OCI-LY1 (cell line): ENCODE results near the gene NCKAP5L.

Source experiments
- CTCF ChIP-seq: fragments of 200-600 bp; sonication (generic), shearing (Covaris generic); IDR thresholded peaks from 2 replicates; pipeline ENCODE4 v1.5.1; 2017; ENCODE audit warnings: mild to moderate bottlenecking, antibody characterized with exemption, low read length, moderate library complexity, mixed read lengths
- EZH2 ChIP-seq: fragments of 200-600 bp; sonication (generic), shearing (Covaris generic); IDR thresholded peaks from 2 replicates; pipeline ENCODE4 v1.8.0; 2017; ENCODE audit warnings: borderline replicate concordance, mixed run types, mild to moderate bottlenecking, antibody characterized with exemption, low read length, moderate library complexity, mixed read lengths

- TF ChIP-seq CTCF (no peak), EZH2 (no peak)
Observed at GRCh38 chr12:49818241-49818895, 9.8 kb downstream of the NCKAP5L start.
